Measurements from ENCODE around the gene CYTH3.
"Not testable (repeated sequence)": the region's sequence is repeated elsewhere in the genome, so short reads cannot be mapped to it uniquely, and the experiment has no call there.

CYTH3 gene

GRCh38 chr7:6156734-6157133 is 115.7 kb downstream of the CYTH3 start:
- no peak overlapping the region for H3K4me3 ChIP-seq (ENCODE audit: low read depth, low read length)
- no peak for TF ChIP-seq CTCF (IDR thresholded peaks at IDR 0.05; ENCODE audit: low read depth, low read length, missing control alignments)
- no peak for DNase-seq (ENCODE audit: low read depth)

- TF ChIP-seq CTCF (IDR thresholded peaks at IDR 0.05; ENCODE audit: low read depth, low read length, missing control alignments), result no peak
- no peak overlapping the region for H3K4me3 ChIP-seq (ENCODE audit: low read depth, low read length)
- DNase-seq (ENCODE audit: low read depth), result no peak
Measured at GRCh38 chr7:6155596-6155995, 116.8 kb downstream of the CYTH3 start.

- no peak for DNase-seq (ENCODE audit: low read depth)
- no peak for TF ChIP-seq CTCF (IDR thresholded peaks at IDR 0.05; ENCODE audit: low read depth, low read length, missing control alignments)
- H3K4me3 ChIP-seq (ENCODE audit: low read depth, low read length), result no peak overlapping the region
Measured at GRCh38 chr7:6154542-6155404, 117.7 kb downstream of the CYTH3 start.

- no peak for DNase-seq (ENCODE audit: low read depth)
- H3K4me3 ChIP-seq (ENCODE audit: low read depth, low read length), result no peak overlapping the region
- TF ChIP-seq CTCF (IDR thresholded peaks at IDR 0.05; ENCODE audit: low read depth, low read length, missing control alignments), result no peak
Measured at GRCh38 chr7:6153646-6154541, 118.5 kb downstream of the CYTH3 start.

- no peak for DNase-seq (ENCODE audit: low read depth)
- TF ChIP-seq CTCF (IDR thresholded peaks at IDR 0.05; ENCODE audit: low read depth, low read length, missing control alignments), result no peak
- H3K4me3 ChIP-seq (ENCODE audit: low read depth, low read length), result no peak overlapping the region
Measured at GRCh38 chr7:6151994-6152735, 120.3 kb downstream of the CYTH3 start.

GRCh38 chr7:6151527-6151926 is 120.9 kb downstream of the CYTH3 start:
- not testable (repeated sequence) for H3K4me3 ChIP-seq (ENCODE audit: low read depth, low read length); DNase-seq (ENCODE audit: low read depth)

- DNase-seq (ENCODE audit: low read depth), result no peak
Measured at GRCh38 chr7:6149996-6150395, 122.4 kb downstream of the CYTH3 start.

More at GRCh38 chr7:6149996-6150395, 122.4 kb downstream of the CYTH3 start:
- no peak overlapping the region for H3K4me3 ChIP-seq (ENCODE audit: low read depth, low read length)
- no peak for TF ChIP-seq CTCF (IDR thresholded peaks at IDR 0.05; ENCODE audit: low read depth, low read length, missing control alignments)

Measured in GM12864 (cell line).